NCI-H128 (cell line): Measurements from ENCODE around the gene COL18A1.

Experiments
- DNase-seq: peaks from one replicate; lab custom pipeline; 2025; ENCODE audit not compliant: unreplicated experiment; lab: John Stamatoyannopoulos, UW

Gene COL18A1

DNA sequence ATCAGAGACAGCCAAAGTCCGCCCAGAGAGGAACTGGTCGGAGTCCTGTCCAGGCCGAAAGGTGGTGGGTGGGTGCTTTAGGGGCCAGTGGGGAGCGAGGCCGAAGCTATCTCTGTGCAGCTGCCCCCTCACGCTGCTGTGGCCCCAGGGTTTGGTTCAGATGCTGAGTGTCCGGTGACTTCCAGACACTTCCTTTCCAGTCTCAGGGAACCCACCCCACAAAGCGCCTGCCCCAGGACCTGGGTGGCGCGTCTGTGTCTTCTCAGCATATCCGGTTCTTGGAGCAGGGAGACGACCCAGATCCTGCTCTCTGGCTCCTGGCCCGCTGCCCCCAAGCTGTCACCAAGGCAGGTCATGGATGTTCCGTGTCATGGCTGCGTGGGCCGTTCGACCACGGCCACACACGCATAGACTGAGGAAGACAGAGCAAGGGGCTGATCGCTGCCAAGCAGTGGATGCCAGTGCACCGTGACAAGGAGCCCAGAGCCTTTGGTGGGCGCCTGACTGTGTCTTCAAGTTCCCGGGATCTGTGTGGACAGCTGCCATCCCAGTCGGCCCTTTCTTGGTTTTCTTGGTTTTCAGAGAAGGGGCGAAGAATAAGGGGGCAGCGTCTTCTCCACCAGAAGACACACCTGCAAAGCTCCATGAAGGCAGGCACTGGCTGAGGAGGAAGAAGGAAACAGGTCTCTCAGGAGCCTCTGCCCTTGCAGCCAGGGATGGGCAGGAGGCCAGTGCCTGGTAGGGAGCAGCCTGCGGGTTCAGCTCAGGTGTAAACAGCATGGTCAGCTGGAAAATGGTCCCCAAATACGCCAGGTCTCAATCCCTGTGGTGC is 22.9 kb upstream of the COL18A1 start:
- no peak for DNase-seq

DNA sequence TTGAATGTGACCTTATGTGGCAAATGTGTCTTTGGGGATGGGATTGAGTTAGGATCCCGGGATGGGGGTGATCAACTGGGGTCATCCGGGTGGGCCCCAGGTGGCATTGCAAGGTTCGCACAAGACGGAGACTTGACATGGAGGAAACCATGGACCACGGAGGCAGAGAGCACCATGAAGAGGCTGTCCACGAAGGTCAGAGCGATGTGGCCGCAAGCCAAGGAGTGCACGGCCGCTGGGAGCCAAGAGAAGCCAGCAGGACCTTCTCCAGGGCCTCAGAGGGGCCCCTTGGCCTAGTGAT is 22.3 kb upstream of the COL18A1 start:
- no peak for DNase-seq

DNA sequence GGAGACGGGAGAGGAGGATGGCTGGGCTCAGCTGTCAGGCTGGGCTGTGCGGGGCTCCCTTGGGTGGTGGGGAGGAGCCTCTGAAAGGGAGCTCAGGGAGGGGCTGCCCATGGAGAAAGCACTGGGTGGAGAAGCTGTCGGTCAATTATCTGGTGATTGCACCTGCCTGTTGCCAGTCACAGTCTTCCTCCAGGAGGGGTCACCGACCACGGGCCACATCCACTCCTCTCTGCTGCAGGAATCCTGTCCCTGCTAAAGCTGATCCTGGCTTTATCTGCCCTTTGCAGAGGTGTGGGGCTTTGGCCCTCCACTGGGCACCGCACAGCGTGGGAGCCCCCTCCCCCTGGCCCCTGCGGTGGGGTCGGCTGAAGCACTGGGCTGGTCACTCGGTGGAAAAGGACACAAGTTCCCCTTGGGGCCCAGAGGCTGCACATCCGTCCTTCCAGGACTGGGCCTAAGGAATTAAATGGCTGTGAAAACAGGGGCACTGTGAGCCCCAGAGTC is 21.8 kb upstream of the COL18A1 start:
- no peak for DNase-seq

DNA sequence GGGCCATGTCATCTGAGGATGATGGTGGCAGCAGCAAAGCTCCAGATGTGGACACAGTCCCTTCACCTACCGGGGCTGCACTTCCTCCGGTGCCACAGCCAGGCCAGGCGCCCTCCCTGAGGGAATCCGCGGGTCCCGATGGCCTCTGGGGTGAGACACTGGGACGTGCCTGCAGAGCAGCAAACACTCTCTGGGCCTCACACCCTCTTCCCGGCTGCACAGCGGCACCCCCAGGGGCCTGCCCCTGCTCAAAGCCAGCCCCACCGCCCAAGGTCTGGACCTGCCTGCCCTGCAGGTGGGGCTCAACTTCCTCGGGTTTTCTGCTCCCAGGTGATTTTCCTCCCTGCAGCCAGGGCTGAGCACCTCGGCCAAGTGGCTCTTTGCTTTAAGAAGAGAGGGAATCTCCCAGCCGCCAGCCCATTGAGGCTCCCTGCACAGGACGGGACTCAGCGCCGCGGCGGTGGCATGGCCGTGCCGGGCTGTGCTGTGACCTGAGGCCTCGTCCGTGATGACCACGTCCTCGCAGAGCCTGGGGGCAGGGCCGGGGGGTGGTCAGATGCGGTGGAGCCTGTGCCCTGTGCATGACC is 21.3 kb upstream of the COL18A1 start:
- DNase-seq: no peak

DNA sequence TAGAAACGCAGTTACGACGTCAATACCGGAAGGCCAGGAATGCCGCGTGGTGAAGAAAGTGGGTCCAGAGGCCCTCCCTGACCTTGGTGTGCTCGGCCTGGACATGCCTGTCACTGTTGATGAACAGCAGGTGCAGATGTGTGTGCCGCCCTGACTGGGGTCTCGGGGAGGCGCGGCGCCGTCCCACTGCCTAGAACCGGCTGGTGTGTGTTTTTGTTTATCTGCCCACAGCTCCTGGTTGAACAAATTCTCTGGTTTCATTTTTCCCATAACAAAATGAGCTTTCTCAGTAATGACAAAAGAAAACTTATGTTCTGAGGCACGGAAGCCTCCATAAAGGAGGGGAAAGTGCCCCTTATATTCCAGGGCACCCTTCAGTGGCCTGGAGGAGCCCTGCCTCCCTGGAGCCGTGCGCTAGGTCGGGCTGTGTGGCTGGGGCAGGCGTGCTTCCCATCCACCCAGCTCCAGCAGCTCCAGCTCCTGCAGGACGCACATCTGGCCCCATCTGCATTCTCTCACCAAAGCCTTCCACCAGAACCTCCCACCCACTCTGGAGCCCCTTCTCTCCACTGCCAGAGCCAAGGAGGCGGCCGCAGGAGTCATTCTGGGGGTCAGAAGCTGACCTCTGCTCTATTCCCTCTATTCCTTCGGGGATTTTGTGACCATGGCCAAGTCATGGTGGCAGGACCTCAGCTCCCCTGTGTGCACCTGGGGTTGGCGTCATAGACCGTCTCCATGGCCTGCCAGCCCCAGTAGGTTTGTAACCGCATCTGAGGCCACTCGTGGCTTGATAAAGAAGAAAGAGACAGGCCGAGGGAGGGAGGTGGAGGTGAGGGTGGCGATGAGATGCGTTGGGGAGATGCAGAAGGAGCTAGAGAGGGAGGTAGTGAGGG is 20.1 kb upstream of the COL18A1 start:
- no peak for DNase-seq

DNA sequence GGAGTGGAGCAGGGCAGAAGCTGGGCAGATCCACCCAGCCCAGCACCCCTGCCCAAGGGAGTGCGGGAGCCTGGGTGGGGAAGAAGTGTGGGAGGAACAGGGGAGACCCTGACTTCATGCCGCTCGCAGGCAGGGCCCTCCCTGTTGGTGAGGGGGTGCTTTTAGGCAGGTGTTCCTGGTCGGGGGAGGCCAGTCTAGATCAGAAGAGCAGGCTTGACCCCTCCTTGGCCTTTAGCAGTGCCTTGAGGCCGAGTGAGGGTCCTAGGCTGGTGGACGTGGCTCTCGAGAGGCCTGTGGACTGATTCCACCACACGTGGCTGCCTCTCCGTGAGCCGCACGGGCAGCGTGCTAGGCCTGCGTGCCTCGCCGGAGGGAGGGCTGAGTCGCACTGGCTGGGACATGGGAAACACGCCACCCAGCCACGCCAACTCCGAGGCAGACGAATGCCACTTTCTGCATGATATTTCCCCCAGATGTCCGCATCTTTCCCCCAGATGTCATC is 19.4 kb upstream of the COL18A1 start:
- DNase-seq: no peak

DNA sequence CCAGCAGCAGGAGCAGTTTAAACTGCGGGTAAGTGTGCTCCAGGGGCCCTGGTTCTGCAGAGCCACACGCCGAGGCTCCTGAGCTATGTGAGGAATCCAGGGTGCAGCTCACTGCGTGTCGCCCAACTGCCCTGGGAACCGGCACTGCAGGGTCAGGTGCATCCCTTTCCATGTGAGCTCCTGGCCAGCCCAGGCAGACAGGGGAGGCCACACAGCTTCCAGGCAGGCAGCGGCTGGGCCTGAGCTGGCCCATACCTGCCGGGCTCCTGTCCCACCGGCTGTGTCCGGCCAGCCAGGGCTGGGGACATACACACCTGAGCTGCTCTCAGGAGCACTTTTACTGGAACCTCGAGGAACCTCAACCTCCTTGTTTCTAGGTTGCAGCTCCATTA is 18.6 kb upstream of the COL18A1 start:
- no peak for DNase-seq

DNA sequence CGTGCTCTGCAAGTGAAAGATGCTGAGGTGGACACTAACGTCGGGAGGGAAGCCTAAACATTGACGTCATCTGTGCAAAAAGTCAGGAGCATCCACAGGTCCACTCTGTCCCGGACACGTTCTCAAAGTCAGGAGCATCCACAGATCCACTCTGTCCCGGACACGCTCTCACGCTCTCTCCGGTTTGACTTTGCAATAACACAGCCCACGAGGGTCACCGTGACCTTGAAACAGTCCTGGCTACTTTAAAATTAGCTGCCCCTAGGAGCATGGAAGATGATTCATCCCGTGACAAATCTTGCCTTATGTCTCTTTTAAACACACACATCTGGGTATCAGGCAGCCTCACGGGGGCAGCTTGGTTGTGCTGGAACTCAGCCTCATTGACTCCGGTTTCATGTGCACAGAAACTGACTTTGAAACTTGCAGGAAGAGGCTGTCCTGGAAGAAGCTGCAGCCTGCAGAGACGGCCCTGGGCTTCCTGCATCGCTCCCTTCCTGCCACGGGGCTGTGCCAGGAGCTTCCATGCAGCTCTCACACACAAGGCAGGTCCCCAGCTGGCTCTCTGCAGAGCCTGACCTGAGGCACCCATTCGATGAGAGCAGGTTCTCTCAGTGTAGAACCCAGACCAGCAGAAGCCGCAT is 18.1 kb upstream of the COL18A1 start:
- DNase-seq: no peak

DNA sequence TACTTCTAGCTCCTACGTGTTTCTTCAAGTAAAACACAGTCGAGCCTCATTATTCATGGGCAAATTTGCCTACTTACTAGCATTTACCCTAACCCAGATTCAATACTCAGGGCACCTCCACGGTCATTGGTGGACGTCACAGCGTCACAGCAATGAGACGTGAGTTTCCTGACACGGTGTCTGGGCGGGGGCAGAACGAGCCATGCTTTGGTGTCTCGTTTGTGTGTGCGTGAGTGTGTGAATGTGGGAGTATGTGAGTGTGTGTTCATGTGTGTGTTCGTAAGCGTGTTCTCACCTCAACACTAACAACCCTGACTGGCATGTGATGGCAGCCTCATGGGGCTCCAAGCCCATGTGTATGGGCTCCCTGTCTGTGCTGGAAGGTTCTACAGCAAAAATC is 17.5 kb upstream of the COL18A1 start:
- no peak for DNase-seq

DNA sequence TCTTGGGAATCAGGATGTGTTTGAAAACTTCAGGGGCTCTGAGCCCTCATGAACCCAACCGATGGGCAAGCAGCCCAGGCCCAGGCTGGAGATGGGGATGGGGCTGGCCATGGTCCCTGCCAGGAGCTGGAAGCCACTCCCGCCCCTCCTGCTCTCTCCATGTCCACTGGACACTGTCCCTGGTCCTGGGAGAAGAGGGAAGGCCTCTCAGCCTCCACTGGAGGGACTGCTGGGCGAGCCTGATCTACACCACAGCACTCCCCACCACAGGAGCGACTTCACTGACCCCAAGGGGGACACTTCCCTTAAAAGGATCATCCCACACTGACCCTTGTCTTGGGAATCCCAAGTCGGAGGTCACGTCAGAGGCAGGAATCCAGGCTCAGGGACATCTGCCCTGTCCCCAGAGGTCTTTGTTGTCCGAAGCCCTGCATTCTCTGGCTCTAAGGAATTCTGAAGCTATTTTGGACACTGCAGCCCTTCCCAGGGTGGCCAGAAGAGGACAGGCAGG is 16.9 kb upstream of the COL18A1 start:
- DNase-seq: no peak

DNA sequence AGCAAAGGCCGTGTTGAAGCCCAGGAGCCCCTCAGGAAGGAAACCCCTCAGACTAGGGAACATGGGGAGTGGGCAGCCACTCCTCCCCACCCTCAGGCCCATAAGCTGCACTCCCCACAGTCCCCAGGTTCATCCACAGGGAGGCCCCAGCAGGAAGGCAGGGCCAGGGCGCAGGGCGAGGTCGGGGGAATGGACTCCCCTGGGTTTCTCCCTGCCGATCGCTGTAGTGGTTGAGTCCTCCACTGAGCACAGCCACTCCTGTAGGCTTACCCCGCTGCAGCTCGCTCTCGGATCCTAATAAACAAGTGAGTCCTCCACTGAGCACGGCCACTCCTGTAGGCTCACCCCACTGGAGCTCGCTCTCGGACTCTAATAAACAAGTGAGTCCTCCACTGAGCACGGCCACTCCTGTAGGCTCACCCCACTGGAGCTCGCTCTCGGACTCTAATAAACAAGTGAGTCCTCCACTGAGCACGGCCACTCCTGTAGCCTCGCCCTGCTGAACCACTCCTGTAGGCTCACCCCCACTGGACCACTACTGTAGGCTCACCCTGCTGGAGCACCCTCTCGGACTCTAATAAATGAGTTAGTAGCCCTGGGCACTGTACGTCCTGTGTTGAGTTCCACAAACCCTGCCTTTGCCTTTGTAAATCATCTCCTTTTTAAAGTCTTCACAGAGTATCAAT is 16.2 kb upstream of the COL18A1 start:
- DNase-seq: no peak

DNA sequence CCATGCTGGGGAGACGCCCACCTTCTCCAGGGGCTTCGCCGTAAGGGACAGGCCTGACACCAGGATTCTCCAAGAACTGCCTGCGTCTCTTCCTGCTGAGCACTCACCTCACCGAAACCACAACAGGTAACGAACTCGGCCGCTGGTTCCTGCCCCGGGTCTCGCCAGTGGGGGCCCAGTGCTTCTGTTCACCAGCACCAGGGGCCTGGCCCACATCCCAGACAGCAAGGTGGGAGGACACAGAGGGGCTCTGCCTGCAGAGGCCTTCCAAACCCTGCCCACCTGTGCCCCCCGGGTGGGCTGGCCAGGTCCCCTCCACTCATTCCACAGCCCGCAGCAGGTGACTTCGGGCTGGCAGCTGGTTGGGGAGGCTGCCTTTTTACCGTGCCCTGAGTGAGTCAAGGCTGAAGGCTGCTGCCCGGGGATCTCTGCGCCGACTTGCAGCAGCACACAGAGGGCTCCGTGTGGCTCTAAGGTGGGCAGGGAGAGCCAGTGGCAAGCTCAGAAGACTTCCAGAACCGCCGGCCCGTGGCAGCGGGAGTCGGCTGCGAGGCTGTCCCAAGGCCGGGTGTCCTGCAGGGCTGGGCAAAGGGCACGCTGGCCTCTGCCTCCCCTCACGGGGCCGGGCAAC is 14.7 kb upstream of the COL18A1 start:
- DNase-seq: no peak

DNA sequence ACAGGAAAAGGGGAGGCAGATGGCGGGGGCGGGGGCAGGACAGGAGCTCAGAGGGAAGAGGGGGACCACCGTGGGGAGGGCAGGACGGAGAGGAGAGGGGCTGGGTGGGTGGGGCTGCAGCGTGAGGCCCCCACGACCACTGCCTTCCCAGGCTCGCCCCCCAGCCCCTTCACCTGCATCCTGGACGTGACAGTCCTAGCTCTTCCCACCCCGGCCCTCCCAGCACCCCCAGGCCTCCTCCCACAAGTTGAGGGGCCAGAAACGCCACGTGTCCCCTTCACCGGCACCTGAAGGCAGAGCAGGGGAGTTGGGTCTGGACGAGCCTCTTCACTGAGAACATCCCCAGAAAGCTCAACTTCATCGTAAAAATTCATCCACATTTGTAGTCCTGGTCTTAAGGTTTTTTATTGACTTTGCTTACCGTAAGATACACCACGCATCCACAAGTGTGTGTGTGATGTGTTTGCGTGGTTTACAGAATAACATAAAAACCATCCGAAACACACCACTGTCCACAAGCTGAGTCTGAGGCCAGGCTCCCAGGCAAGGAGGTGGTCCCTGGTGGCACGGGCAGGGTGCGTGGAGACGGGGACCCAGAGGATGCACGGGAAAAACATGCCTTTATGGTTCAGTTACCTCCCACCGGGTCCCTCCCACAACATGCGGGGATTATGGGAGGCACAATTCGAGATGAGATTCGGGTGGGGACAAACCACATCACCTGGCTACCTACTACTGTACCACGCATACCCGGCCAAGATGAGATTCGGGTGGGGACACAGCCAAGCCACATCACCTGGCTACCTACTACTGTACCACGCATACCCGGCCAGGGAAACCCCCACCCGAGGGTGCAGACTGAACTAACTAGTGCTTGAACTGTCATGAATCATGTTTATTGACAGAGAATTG is 13.9 kb upstream of the COL18A1 start:
- no peak for DNase-seq

DNA sequence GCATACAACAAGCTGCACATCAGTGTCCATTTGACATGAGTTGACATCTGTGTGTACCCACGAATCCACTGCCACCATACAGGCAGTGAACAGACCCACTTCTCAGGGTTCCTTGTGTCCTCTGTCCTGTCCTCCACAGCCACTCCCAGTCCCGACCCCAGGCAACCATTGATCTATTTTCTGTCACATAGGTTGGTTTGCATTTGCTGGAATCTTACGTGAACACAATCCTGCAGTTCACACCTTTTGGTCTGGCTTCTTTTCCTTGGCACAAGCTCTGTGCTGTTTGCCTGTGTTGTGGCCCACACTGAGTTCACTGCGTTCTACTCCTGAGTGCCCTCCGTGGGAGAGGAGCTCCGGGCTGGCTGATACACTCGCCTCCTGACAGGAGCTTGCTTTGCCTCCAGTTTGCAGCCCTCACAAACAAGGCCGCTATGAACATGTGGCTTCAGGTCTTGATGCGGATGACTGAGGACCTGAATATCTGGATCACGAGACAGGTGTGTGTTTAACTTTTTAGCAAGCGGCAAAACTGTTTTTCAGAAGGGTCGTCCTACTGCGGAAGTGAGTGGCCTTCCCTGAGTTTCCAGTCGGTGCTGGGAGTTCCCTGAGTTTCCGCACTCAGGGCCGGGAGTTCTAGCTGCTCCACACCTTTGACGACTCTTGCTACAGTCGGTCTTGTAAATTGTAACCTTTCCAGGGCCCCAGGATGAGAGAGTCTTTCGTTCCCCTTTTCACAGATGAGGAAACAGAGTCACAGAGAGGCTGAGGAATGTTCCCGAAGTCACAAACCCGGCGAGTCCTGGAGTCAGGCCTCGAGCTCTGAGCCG is 13.0 kb upstream of the COL18A1 start:
- no peak for DNase-seq

DNA sequence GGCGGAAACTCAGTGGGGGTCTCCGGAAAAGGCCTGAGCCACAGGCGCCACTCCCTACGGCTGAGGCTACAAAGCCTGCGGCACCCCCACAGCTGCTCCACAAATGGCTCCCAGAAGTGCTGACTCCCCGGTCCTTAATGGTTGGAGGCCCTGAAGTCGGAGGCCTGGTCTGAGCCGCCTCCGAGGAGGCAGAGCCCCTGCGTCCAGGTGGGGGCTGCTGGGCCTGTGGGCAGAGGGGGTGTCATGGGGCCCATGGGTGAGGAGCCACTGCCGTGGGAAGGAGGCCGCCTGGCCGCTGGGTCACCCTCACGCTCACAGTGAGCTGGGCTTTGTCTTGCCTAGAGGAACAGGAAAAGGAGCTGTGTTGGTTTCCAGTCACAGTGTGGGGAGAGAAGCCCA is 12.4 kb upstream of the COL18A1 start:
- no peak for DNase-seq

DNA sequence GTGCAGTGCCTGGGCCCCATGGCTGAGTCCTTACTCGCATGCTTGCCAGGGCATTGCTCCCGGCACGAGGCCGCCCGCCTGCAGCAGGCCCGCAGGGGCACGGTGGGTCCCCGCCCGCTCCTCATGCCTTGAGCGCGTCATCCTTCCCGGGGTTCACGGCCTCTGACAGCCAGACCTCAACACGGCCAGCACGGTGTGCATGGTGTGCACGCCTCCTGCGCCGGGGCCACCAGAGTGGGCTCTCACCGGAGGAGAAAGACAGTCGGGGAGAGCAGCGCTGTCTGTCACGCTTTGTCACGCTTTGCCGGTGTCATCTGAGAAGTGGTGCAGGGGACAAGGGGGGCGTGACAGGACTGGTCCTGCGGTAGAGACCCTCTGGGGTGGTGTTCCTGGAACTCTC is 11.9 kb upstream of the COL18A1 start:
- no peak for DNase-seq

DNA sequence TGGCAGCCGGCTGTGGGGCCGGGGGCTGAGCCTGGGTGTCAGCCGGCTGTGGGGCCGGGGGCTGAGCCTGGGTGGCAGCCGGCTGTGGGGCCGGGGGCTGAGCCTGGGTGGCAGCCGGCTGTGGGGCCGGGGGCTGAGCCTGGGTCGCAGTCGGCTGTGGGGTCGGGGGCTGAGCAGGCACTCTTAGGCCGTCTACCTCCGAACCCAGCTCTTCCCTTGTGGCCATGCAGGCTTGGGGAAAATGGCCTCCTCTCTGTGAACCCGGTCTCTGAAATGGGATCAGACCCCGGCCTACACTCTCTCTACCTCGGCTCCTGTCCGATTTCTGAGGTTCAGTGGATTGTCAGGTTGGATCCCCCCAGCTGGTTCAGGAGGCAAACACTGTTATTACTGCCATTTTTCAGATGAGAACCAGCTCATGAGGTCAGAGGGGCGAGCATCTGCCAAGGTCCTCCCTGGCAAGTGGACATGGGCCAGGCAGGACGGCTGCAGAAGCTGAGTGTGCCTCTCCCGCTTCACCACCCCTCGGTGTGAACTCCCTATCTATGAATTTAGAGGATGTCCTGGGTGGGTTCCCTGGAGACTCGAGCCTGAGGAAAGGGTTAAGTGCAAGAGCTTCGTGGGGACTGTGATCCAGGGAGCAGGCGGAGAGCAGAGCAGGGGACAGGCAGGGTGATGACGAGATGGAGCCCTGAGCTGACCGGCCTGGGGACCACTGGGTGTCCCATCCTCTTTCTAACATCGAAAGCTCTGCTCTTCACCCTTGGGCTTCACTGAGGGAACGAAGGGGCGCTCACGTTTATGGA is 10.9 kb upstream of the COL18A1 start:
- DNase-seq: no peak
